Rectal smooth muscle tissue (tissue), 1 donor: ENCODE results near the gene RPL5.

Source experiments
- H3K27ac ChIP-seq: one replicate; pipeline ENCODE4 v1.7.0; 2013; ENCODE audit warnings: low read depth, low read length, inconsistent platforms
- H3K27me3 ChIP-seq: one replicate; pipeline ENCODE4 v1.7.0; 2013; ENCODE audit warnings: low read length; ENCODE audit not compliant: control insufficient read depth, insufficient read depth
- H3K36me3 ChIP-seq: one replicate; pipeline ENCODE4 v1.7.0; 2013; ENCODE audit warnings: low read length; ENCODE audit not compliant: control insufficient read depth, insufficient read depth
- H3K4me1 ChIP-seq: one replicate; pipeline ENCODE4 v1.7.0; 2013; ENCODE audit warnings: low read length; ENCODE audit not compliant: control insufficient read depth, insufficient read depth
- H3K4me3 ChIP-seq: one replicate; pipeline ENCODE4 v1.7.0; 2013; ENCODE audit warnings: low read length
- H3K9ac ChIP-seq: one replicate; pipeline ENCODE4 v1.7.0; 2013; ENCODE audit warnings: low read length

Gene RPL5

DNA sequence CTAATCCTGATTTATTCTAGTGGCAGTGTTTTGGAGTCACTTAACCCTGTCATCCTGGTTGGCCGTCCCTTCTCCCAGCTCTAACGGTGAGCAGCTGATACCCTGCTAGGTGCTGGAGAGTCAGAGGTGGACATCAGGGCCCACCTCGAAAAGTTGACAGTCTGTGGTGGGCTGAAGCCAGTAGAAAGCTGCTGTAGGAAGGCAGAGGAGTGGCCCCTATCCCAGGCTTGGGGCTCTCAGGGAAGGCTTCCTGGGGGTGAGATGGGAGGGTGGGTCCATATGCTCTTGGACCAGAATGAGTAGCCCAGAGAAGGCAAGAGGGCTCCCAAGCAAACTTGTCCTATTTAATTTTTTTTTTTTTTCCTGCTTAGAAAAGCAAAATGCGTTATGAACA, 475 bp upstream of the RPL5 start:
- peaks cover 7% of the 10 kb centered on the region for H3K36me3 ChIP-seq
- H3K27ac ChIP-seq = no peak overlapping the region
- H3K9ac ChIP-seq = no peak overlapping the region
- H3K27me3 ChIP-seq = no peaks in the 10 kb centered on the region
- H3K4me1 ChIP-seq = peaks cover 23% of the 10 kb centered on the region
- H3K4me3 ChIP-seq = peak overlapping the region; percentile 98

DNA sequence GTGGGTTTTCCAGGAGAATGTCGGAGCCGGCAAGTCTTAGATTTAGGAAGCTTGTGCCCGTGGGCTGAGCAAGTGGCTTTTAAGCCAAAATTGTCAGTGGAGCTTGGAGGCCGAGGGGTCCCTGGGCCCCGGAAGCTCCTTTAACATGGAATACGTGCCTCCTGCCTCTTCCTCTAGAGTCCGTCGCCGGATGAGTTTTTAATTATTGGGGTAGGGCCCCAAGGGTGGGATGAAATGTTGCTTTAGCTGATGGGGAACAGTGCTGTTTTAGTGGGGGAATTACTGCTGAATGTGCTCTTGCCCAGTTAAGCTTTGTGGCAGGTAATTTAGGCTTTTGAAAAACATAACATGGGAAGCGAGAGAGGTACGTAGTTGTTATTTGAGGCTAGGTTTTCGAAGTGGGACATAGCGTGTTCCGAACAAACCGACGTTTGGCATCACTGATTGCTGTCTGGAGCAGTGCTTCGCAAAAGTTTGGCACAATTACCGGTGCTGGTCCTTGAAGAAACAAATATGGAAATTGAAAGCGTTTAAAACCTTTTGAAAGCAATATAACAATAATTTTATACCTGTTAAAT, 786 bp downstream of the RPL5 start:
- Histone ChIP-seq H3K27me3 (no peaks in the 10 kb centered on the region), H3K4me1 (peaks cover 23% of the 10 kb centered on the region), H3K9ac (peak overlapping the region; percentile 99), H3K27ac (peak overlapping the region; percentile 96), H3K4me3 (peak overlapping the region; percentile 98), H3K36me3 (peaks cover 15% of the 10 kb centered on the region)

GRCh38 chr1:92833840-92834239, 2.0 kb downstream of the RPL5 start:
- Histone ChIP-seq H3K27me3 (no peaks in the 10 kb centered on the region), H3K36me3 (peaks cover 18% of the 10 kb centered on the region), H3K9ac (peak overlapping the region; percentile 17), H3K27ac (peak overlapping the region; percentile 12), H3K4me1 (peaks cover 27% of the 10 kb centered on the region), H3K4me3 (peak overlapping the region; percentile 98)

GRCh38 chr1:92834617-92835016, 2.8 kb downstream of the RPL5 start:
- Histone ChIP-seq H3K4me3 (no peak overlapping the region), H3K9ac (no peak overlapping the region), H3K36me3 (peaks cover 23% of the 10 kb centered on the region), H3K4me1 (peaks cover 27% of the 10 kb centered on the region), H3K27ac (no peak overlapping the region), H3K27me3 (no peaks in the 10 kb centered on the region)

- Histone ChIP-seq H3K9ac (no peak overlapping the region), H3K4me3 (no peak overlapping the region), H3K27me3 (no peaks in the 10 kb centered on the region), H3K4me1 (peaks cover 33% of the 10 kb centered on the region), H3K36me3 (peaks cover 40% of the 10 kb centered on the region), H3K27ac (no peak overlapping the region)
Measured at GRCh38 chr1:92837062-92837461, 5.2 kb downstream of the RPL5 start.

- Histone ChIP-seq H3K36me3 (peaks cover 45% of the 10 kb centered on the region), H3K4me3 (no peak overlapping the region), H3K9ac (no peak overlapping the region), H3K27me3 (no peaks in the 10 kb centered on the region), H3K4me1 (peaks cover 26% of the 10 kb centered on the region), H3K27ac (no peak overlapping the region)
Measured at GRCh38 chr1:92838519-92838918, 6.7 kb downstream of the RPL5 start.

DNA sequence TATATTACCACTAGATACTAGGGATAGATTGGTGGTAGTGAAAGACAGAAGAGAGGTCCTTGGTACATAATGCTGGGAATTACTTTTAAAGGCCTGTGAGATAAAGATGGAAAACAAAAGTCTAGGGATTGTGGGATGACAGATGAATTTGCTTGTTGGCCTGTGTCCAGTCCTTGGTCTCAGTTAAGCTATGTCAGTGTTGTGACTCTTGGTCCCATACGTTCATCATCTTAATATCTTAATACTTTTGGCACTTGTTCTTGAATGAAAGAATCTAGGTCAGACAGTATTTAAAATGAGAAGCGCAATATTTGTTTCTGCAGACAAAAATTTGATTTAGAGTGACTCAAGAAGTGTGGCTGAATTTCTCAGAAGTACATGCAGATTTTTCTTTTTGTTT, 7.6 kb downstream of the RPL5 start:
- Histone ChIP-seq H3K36me3 (peaks cover 49% of the 10 kb centered on the region), H3K27ac (no peak overlapping the region), H3K4me3 (no peak overlapping the region), H3K27me3 (no peaks in the 10 kb centered on the region), H3K9ac (no peak overlapping the region), H3K4me1 (peaks cover 17% of the 10 kb centered on the region)

- Histone ChIP-seq H3K4me3 (no peak overlapping the region), H3K36me3 (peaks cover 46% of the 10 kb centered on the region), H3K27me3 (no peaks in the 10 kb centered on the region), H3K4me1 (peaks cover 10% of the 10 kb centered on the region), H3K9ac (no peak overlapping the region), H3K27ac (no peak overlapping the region)
Measured at GRCh38 chr1:92840600-92840999, 8.8 kb downstream of the RPL5 start.

DNA sequence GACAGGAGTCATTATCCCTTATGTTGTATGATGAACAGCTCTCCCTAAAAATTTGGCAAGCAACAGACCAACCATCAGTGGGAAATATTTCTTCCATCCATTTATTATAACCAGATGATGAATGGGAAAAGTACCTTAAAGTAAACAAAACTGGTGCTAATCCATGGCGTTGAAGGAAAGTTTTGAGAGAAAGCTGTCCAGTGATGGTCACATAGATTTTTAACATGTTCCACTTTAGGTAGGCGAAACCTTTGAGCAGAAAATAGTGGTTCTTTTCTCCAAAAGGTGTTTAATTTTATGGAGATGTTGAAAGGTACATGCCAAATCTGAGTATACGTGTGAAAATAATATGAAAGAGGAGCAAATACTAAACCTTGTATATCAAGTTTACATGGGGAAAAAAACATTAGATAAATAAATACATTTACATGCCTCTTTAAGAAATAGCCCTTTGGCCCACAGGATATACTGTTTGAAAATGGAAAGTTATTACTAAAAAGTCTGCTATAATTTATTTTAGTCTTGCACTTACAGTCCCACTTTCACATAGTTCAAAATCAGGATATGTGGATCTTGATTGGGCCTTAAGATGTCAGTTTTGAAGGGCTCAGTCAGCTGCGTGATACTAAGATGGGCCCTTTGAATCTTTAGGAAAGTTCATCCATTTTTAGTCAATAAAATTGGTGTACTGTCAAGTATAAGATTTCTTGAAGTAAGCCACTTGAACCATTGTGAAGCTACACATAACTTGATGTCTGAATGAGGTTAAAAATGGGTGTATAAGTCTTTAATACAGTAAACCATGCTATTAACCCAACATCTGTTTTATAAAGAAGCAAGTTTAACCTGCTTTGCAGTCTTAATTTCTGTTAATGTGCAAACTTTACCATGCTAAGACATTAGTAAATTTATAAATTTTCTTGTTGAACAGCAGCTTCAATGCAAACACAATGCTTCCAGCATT, 10.5 kb downstream of the RPL5 start:
- H3K27me3 ChIP-seq = no peaks in the 10 kb centered on the region
- no peak overlapping the region for H3K9ac ChIP-seq
- H3K4me3 ChIP-seq = no peak overlapping the region
- H3K4me1 ChIP-seq = peaks cover 10% of the 10 kb centered on the region
- H3K36me3 ChIP-seq = peaks cover 34% of the 10 kb centered on the region
- H3K27ac ChIP-seq = no peak overlapping the region

- Histone ChIP-seq H3K27me3 (no peaks in the 10 kb centered on the region), H3K9ac (no peak overlapping the region), H3K27ac (no peak overlapping the region), H3K36me3 (peaks cover 34% of the 10 kb centered on the region), H3K4me1 (peaks cover 10% of the 10 kb centered on the region), H3K4me3 (no peak overlapping the region)
Measured at GRCh38 chr1:92843046-92843423, 11.2 kb downstream of the RPL5 start.

- Histone ChIP-seq H3K36me3 (peaks cover 31% of the 10 kb centered on the region), H3K4me1 (peaks cover 6% of the 10 kb centered on the region), H3K27me3 (no peaks in the 10 kb centered on the region), H3K27ac (no peak overlapping the region), H3K4me3 (no peak overlapping the region), H3K9ac (no peak overlapping the region)
Measured at GRCh38 chr1:92843429-92844352, 11.9 kb downstream of the RPL5 start.

DNA sequence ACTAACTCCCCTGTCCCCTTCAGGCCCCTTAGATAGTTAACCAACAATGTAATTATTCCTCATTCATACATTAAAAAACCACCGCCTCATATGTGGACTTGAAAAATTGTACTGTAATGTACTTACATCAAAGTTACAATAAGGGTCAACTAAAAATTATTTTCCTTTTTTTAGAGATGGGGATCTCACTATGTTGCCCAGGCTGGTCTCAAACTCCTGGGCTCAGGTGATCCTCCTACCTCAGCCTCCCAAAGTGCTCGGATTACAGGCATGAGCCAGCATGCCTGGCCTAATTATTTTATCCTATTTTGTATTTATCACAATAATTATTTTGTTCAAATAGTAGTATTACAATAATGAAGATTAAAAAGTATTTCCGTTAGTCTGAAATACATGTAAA, 12.6 kb downstream of the RPL5 start:
- Histone ChIP-seq H3K27me3 (no peaks in the 10 kb centered on the region), H3K9ac (no peak overlapping the region), H3K36me3 (peaks cover 28% of the 10 kb centered on the region), H3K4me1 (peaks cover 6% of the 10 kb centered on the region), H3K27ac (no peak overlapping the region), H3K4me3 (no peak overlapping the region)
